ENCODE data around the gene TCF4. TPM values are rescaled to one million over a fixed set of nuclear protein-coding genes. Genes with fewer than 3 reads are reported as not detected.

TCF4 gene
- total RNA-seq, 4 donors from 2014 or later = 58.0 to 84.3 (median 68.1) TPM

DNA sequence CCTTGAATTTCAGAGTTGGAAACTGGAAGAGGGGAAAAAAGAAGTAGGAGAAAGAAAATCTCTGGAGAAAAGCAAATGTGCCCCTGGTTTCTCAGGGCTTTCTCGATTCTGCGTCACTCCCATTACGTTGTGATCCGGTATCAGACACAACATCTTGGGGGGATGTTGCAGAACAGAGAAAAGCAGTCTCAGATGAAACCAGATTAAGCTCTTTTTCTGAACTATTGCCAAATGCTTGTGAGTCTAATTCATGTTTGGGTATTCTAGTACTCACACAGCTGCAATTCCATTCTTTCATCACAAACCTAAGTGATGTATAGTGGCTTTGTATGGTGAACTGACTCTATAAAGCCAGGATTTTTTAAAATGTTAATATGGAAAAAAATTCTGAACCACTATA lies 233.2 kb downstream of the TCF4 start:
- H3K27ac ChIP-seq (replicated peaks in 1 of 4) = no peak overlapping the region
- TF ChIP-seq POLR2AphosphoS5 (IDR thresholded peaks at IDR 0.05) (no peak), POLR2A (IDR thresholded peaks at IDR 0.05; ENCODE audit: low read depth) (no peak), EP300 (IDR thresholded peaks at IDR 0.05) (no peak)
- TF ChIP-seq, protein P1, sequence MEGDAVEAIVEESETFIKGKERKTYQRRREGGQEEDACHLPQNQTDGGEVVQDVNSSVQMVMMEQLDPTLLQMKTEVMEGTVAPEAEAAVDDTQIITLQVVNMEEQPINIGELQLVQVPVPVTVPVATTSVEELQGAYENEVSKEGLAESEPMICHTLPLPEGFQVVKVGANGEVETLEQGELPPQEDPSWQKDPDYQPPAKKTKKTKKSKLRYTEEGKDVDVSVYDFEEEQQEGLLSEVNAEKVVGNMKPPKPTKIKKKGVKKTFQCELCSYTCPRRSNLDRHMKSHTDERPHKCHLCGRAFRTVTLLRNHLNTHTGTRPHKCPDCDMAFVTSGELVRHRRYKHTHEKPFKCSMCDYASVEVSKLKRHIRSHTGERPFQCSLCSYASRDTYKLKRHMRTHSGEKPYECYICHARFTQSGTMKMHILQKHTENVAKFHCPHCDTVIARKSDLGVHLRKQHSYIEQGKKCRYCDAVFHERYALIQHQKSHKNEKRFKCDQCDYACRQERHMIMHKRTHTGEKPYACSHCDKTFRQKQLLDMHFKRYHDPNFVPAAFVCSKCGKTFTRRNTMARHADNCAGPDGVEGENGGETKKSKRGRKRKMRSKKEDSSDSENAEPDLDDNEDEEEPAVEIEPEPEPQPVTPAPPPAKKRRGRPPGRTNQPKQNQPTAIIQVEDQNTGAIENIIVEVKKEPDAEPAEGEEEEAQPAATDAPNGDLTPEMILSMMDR (IDR thresholded peaks at IDR 0.05) = no peak
- WGBS = 59% methylated on average over 4 of the region's 4 CpGs
- H3K27me3 ChIP-seq = no peaks in the 10 kb centered on the region
- intact Hi-C loops (cut with DNase I) = no loop called here
- no peaks in the 10 kb centered on the region for H3K9me3 ChIP-seq
- H3K36me3 ChIP-seq = no peaks in the 10 kb centered on the region
- H3K4me3 ChIP-seq = no peak overlapping the region
- peaks cover 5 to 9% (median 7%) of the 10 kb centered on the region in 4 donors for H3K4me1 ChIP-seq
- no peak for DNase-seq (ENCODE audit: extremely low spot score)

DNA sequence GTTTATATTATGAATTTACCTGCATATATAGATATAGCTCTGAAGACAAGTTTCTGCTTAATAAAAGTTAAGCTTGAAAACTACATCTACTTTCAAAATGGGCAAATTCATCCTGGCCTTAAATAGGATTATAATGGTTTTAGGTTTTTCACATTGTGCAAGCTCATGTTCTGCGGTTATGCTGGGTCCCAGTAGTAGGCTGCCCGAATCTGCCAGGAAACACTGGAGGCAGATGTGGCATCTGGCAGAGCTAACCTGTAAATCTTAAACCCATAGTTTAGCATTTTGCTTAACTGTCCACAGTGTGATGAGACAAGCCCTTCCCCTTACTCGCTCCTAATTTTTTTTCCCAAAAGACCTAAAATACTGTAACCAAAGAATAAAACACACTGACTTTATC lies 234.2 kb downstream of the TCF4 start:
- Histone ChIP-seq H3K27ac (replicated peaks in 1 of 4) (no peak overlapping the region), H3K9me3 (no peaks in the 10 kb centered on the region), H3K36me3 (no peaks in the 10 kb centered on the region), H3K27me3 (no peaks in the 10 kb centered on the region), H3K4me3 (no peak overlapping the region), H3K4me1 (peaks cover 5 to 12% (median 9%) of the 10 kb centered on the region in 4 donors)
- no peak for DNase-seq (ENCODE audit: extremely low spot score)
- intact Hi-C loops (cut with DNase I) = no loop called here
- 71% methylated on average over 3 of the region's 3 CpGs for WGBS
- TF ChIP-seq POLR2A (IDR thresholded peaks at IDR 0.05; ENCODE audit: low read depth) = no peak
- no peak for TF ChIP-seq EP300 (IDR thresholded peaks at IDR 0.05)
- TF ChIP-seq, protein P1 (IDR thresholded peaks at IDR 0.05) = no peak
- TF ChIP-seq POLR2AphosphoS5 (IDR thresholded peaks at IDR 0.05) = no peak

DNA sequence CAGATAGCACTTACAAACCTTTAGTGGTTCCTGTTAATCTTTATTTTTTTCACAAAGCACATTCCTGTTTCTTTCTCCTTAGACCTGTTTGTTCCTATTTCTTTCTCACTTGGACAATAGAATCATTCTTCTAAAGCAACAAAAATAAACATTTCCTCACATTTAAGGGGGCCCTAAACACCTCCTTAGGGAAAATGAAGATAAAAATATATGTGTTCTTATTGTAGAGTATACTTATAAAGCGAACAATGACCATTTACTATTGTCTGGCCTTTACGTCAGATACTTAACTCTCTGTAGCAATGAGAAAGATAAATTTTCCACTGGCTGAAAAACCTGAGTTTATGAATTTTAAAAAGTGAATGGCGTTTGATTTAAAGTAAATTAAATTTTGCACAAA lies 234.6 kb downstream of the TCF4 start:
- TF ChIP-seq, protein P1 (IDR thresholded peaks at IDR 0.05) = no peak
- TF ChIP-seq POLR2AphosphoS5 (IDR thresholded peaks at IDR 0.05) (no peak), EP300 (IDR thresholded peaks at IDR 0.05) (no peak), POLR2A (IDR thresholded peaks at IDR 0.05; ENCODE audit: low read depth) (no peak)
- DNase-seq (ENCODE audit: extremely low spot score) = no peak
- Histone ChIP-seq H3K4me3 (no peak overlapping the region), H3K9me3 (no peaks in the 10 kb centered on the region), H3K36me3 (no peaks in the 10 kb centered on the region), H3K27me3 (no peaks in the 10 kb centered on the region), H3K27ac (replicated peaks in 1 of 4) (no peak overlapping the region), H3K4me1 (peaks cover 5 to 16% (median 9%) of the 10 kb centered on the region in 4 donors)
- intact Hi-C loops (cut with DNase I) = no loop called here
- WGBS = 73% methylated on average over 3 of the region's 3 CpGs

DNA sequence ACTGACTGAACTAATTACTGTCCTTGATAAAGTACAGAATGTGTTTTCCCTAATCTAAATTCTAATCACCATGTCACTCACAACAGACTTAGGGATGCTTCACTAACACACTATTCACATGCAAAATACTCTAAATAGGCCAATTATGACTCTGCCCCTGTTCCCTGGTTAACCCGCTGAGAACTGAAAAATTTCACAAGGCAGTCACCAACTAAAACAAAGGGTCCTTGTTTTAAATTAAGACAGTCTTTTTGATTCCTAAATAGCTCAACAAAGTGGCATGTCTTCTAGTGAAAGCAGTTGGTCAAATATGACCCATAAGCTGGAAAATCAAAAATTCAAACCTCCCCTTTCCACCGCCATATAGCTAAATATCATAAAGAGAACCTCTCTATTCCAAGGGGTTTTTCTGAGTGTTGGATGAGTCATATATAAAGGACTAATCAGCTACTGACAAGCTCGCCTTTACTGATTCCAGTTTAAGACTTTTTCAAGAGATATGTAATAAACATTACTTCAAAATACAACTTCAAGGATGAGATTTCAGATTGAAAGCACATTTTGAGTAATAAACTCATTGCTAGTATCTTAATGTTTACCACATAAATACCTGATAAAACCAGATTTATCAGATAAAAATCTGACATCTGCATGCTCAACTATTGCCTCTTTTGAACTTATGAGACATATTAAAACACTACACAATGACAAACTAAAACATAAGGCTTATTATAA lies 235.8 kb downstream of the TCF4 start:
- intact Hi-C loops (cut with DNase I) = no loop called here
- Histone ChIP-seq H3K27me3 (no peaks in the 10 kb centered on the region), H3K4me1 (peaks cover 5 to 19% (median 9%) of the 10 kb centered on the region in 4 donors), H3K36me3 (no peaks in the 10 kb centered on the region), H3K27ac (replicated peaks in 1 of 4) (peak overlapping the region in 1 of 4 donors; percentile 3), H3K4me3 (no peak overlapping the region), H3K9me3 (no peaks in the 10 kb centered on the region)
- 91% methylated on average over 3 of the region's 3 CpGs for WGBS
- no peak for DNase-seq (ENCODE audit: extremely low spot score)
- TF ChIP-seq, protein P1 (IDR thresholded peaks at IDR 0.05) = no peak
- TF ChIP-seq POLR2AphosphoS5 (IDR thresholded peaks at IDR 0.05) = no peak
- no peak for TF ChIP-seq EP300 (IDR thresholded peaks at IDR 0.05)
- TF ChIP-seq POLR2A (IDR thresholded peaks at IDR 0.05; ENCODE audit: low read depth) = no peak
